NAMALWA (cell line): ENCODE measurements around the gene DIAPH2.
A peak's percentile ranks its signal among the peaks of the same experiment; 100 is the strongest.

Source experiments
- DNase-seq: peaks from one replicate; pipeline ENCODE4 v3.0.0-alpha.2; 2015; ENCODE audit warnings: low spot score

DIAPH2 gene

GRCh38 chrX:97189668-97190067 lies 505.0 kb downstream of the DIAPH2 start:
- no peak for DNase-seq

- no peak for DNase-seq
These were observed 514.9 kb downstream of the DIAPH2 start for GRCh38 chrX:97199501-97199900.

- no peak for DNase-seq
These were observed 515.8 kb downstream of the DIAPH2 start for GRCh38 chrX:97200454-97200853.

- no peak for DNase-seq
These were observed 525.9 kb downstream of the DIAPH2 start for GRCh38 chrX:97210501-97210900.

- DNase-seq = no peak
These were observed 526.4 kb downstream of the DIAPH2 start for GRCh38 chrX:97211070-97211469.

GRCh38 chrX:97215186-97215585 lies 530.5 kb downstream of the DIAPH2 start:
- no peak for DNase-seq

GRCh38 chrX:97224148-97224547 lies 539.5 kb downstream of the DIAPH2 start:
- DNase-seq = no peak

GRCh38 chrX:97229318-97229717 lies 544.7 kb downstream of the DIAPH2 start:
- no peak for DNase-seq

- no peak for DNase-seq
These were observed 546.3 kb downstream of the DIAPH2 start for GRCh38 chrX:97230948-97231347.

GRCh38 chrX:97234471-97235081 lies 549.9 kb downstream of the DIAPH2 start:
- peak; percentile 1 for DNase-seq

- no peak for DNase-seq
These were observed 554.0 kb downstream of the DIAPH2 start for GRCh38 chrX:97238632-97239031.

GRCh38 chrX:97252111-97252510 lies 567.5 kb downstream of the DIAPH2 start:
- DNase-seq = no peak

GRCh38 chrX:97260679-97261078 lies 576.0 kb downstream of the DIAPH2 start:
- no peak for DNase-seq

GRCh38 chrX:97266406-97267121 lies 581.9 kb downstream of the DIAPH2 start:
- no peak for DNase-seq

- no peak for DNase-seq
These were observed 582.9 kb downstream of the DIAPH2 start for GRCh38 chrX:97267396-97268181.

- DNase-seq = no peak
These were observed 583.6 kb downstream of the DIAPH2 start for GRCh38 chrX:97268182-97268680.

GRCh38 chrX:97284531-97284930 lies 599.9 kb downstream of the DIAPH2 start:
- DNase-seq = no peak

- DNase-seq = no peak
These were observed 605.6 kb downstream of the DIAPH2 start for GRCh38 chrX:97290199-97290598.

GRCh38 chrX:97294041-97294440 lies 609.4 kb downstream of the DIAPH2 start:
- DNase-seq = no peak

GRCh38 chrX:97295954-97296353 lies 611.3 kb downstream of the DIAPH2 start:
- DNase-seq = no peak

- DNase-seq = no peak
These were observed 622.3 kb downstream of the DIAPH2 start for GRCh38 chrX:97306771-97307470.

GRCh38 chrX:97308171-97308570 lies 623.5 kb downstream of the DIAPH2 start:
- no peak for DNase-seq
